Fibroblast of lung (primary cell): ENCODE data around the gene HLF.

Source experiments
- EZH2 ChIP-seq: IDR thresholded peaks from 2 replicates; pipeline ENCODE4 v1.5.1; 2012; ENCODE audit warnings: low read length, control low read depth, mild to moderate bottlenecking; ENCODE audit errors: missing control alignments
- TF ChIP-seq, protein P1 (sequence below), 2 donors: IDR thresholded peaks in 1 of 2; conservative IDR thresholded peaks in 1 of 2; 1 replicate in 1 of 2; 2 replicates in 1 of 2; pipeline ENCODE4 v1.5.1; 2011 to 2012; ENCODE audit warnings: low read length in 2 of 2, control low read depth in 1 of 2, inconsistent platforms in 1 of 2, low read depth in 1 of 2, mild to moderate bottlenecking in 1 of 2

DNA sequence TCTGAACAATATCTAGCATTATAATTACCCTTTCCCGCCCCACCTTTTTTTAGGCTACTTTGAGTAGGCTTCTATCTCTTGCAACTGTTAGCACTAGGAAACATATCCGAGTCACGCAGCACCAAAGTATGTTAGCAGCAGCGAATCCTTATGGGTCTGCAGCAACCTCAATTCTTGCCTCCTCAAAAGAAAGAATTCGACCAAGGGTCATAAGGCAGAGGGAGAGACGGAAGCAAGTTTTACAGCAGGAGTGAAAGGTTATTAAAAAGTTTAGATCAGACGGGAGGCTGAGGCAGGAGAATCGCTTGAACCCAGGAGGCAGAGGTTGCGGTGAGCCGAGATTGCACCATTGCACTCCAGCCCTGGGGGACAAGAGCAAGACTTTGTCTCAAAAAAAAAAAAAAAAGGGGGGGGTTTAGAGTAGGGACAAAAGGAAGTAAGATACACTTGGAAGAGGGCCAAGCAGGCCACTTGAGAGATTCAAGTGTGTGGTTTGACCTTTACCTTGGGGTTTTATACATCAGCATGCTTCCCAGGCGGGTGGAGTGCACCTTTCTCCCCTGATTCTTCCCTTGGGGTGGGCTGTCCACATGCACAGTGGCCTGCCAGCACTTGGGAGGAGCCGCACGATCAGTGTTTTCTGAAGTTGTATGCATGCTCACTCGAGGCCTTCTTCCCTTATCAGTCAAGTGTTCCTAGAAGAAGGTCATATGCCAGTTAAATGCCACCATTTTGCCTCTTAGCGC, 67.7 kb downstream of the HLF start:
- TF ChIP-seq, protein P1, sequence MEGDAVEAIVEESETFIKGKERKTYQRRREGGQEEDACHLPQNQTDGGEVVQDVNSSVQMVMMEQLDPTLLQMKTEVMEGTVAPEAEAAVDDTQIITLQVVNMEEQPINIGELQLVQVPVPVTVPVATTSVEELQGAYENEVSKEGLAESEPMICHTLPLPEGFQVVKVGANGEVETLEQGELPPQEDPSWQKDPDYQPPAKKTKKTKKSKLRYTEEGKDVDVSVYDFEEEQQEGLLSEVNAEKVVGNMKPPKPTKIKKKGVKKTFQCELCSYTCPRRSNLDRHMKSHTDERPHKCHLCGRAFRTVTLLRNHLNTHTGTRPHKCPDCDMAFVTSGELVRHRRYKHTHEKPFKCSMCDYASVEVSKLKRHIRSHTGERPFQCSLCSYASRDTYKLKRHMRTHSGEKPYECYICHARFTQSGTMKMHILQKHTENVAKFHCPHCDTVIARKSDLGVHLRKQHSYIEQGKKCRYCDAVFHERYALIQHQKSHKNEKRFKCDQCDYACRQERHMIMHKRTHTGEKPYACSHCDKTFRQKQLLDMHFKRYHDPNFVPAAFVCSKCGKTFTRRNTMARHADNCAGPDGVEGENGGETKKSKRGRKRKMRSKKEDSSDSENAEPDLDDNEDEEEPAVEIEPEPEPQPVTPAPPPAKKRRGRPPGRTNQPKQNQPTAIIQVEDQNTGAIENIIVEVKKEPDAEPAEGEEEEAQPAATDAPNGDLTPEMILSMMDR (conservative IDR thresholded peaks at IDR 0.05 in 1 of 2, IDR thresholded peaks at IDR 0.05 in 1 of 2; ENCODE audit: low read depth in 1 of 2, low read length in 2 of 2), result no peak
- no peak for TF ChIP-seq EZH2
